ENCODE results near the gene FER.

Gene FER

GRCh38 chr5:108945094-108945493 is 197.4 kb downstream of the FER start:
- Histone ChIP-seq H3K4me2 (ENCODE audit: low read depth, low read length, poor library complexity, severe bottlenecking) (no peak overlapping the region), H3K9ac (ENCODE audit: low read length) (no peak overlapping the region), H3K27me3 (ENCODE audit: low read length) (no peaks in the 10 kb centered on the region), H3K4me3 (ENCODE audit: insufficient read depth, low read length, poor library complexity, severe bottlenecking) (no peak overlapping the region), H3K9me3 (ENCODE audit: insufficient read depth, low read length) (no peaks in the 10 kb centered on the region), H3K27ac (ENCODE audit: low read depth, low read length) (no peak overlapping the region), H4K20me1 (ENCODE audit: low read depth, low read length) (no peaks in the 10 kb centered on the region), H3K36me3 (ENCODE audit: low read length) (0 out of 2 replicates have a peak, but pooled peaks cover 2% of the 10 kb centered on the region), H3K9me2 (replicated peaks; ENCODE audit: insufficient read depth, low read length) (no peaks in the 10 kb centered on the region), H3K79me2 (ENCODE audit: insufficient read depth, low read length) (no peaks in the 10 kb centered on the region), H3F3A (ENCODE audit: insufficient read depth) (no peaks in the 10 kb centered on the region), H2AFZ (ENCODE audit: low read depth, low read length, severe bottlenecking) (no peak overlapping the region)
- TF ChIP-seq EZH2phosphoT487 (conservative IDR thresholded peaks at IDR 0.05; ENCODE audit: low read length): no peak
- TF ChIP-seq CTCF (IDR thresholded peaks at IDR 0.05; ENCODE audit: insufficient read depth, low read length, poor library complexity, severe bottlenecking): no peak

DNA sequence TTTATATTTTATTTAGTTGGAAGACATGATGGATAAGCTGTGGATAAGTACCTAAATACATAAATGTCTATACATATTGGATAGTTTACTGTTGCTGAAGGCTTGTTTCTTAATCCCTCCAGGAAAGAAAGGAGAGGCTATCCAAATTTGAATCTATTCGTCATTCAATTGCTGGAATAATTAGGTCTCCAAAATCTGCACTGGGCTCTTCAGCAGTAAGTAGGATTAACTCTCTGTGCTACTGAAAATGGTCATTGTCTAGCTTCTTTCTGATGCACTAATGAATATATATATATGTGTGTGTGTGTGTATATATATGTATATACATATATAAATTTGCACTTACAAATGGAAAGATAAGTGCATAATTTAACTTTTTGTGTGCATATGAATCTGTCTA is 198.3 kb downstream of the FER start:
- no peaks in the 10 kb centered on the region for H4K20me1 ChIP-seq (ENCODE audit: low read depth, low read length)
- no peaks in the 10 kb centered on the region for H3K27me3 ChIP-seq (ENCODE audit: low read length)
- H2AFZ ChIP-seq (ENCODE audit: low read depth, low read length, severe bottlenecking): no peak overlapping the region
- H3F3A ChIP-seq (ENCODE audit: insufficient read depth): no peaks in the 10 kb centered on the region
- no peak overlapping the region for H3K4me2 ChIP-seq (ENCODE audit: low read depth, low read length, poor library complexity, severe bottlenecking)
- H3K36me3 ChIP-seq (ENCODE audit: low read length): 0 out of 2 replicates have a peak, but pooled peaks cover 2% of the 10 kb centered on the region
- no peaks in the 10 kb centered on the region for H3K9me2 ChIP-seq (replicated peaks; ENCODE audit: insufficient read depth, low read length)
- H3K79me2 ChIP-seq (ENCODE audit: insufficient read depth, low read length): no peaks in the 10 kb centered on the region
- TF ChIP-seq CTCF (IDR thresholded peaks at IDR 0.05; ENCODE audit: insufficient read depth, low read length, poor library complexity, severe bottlenecking) (no peak), EZH2phosphoT487 (conservative IDR thresholded peaks at IDR 0.05; ENCODE audit: low read length) (no peak)
- no peaks in the 10 kb centered on the region for H3K9me3 ChIP-seq (ENCODE audit: insufficient read depth, low read length)
- no peak overlapping the region for H3K4me3 ChIP-seq (ENCODE audit: insufficient read depth, low read length, poor library complexity, severe bottlenecking)
- no peak overlapping the region for H3K27ac ChIP-seq (ENCODE audit: low read depth, low read length)
- H3K9ac ChIP-seq (ENCODE audit: low read length): no peak overlapping the region

DNA sequence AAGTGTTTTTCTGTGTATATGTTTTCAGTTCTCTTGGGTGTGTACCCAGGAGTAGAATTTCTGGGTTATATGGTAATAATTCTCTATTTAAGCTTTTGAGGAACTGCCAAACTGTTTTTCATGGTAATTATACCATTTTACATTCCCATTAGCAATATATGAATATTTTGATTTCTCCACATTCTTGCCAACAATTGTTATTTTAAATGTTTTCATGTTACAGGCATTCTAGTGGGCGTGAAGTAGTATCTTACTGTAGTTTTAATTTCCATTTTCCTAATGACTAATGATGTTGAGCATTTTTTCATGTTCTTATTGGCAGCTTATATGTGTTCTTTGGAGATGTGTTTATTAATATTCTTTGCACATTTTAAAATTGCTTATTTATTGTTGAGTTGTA is 199.5 kb downstream of the FER start:
- TF ChIP-seq CTCF (IDR thresholded peaks at IDR 0.05; ENCODE audit: insufficient read depth, low read length, poor library complexity, severe bottlenecking): no peak
- TF ChIP-seq EZH2phosphoT487 (conservative IDR thresholded peaks at IDR 0.05; ENCODE audit: low read length): no peak
- Histone ChIP-seq H4K20me1 (ENCODE audit: low read depth, low read length) (no peaks in the 10 kb centered on the region), H3K4me2 (ENCODE audit: low read depth, low read length, poor library complexity, severe bottlenecking) (no peak overlapping the region), H2AFZ (ENCODE audit: low read depth, low read length, severe bottlenecking) (no peak overlapping the region), H3K9me3 (ENCODE audit: insufficient read depth, low read length) (no peaks in the 10 kb centered on the region), H3K4me3 (ENCODE audit: insufficient read depth, low read length, poor library complexity, severe bottlenecking) (no peak overlapping the region), H3K27me3 (ENCODE audit: low read length) (no peaks in the 10 kb centered on the region), H3K9ac (ENCODE audit: low read length) (no peak overlapping the region), H3K79me2 (ENCODE audit: insufficient read depth, low read length) (no peaks in the 10 kb centered on the region), H3K9me2 (replicated peaks; ENCODE audit: insufficient read depth, low read length) (no peaks in the 10 kb centered on the region), H3K36me3 (ENCODE audit: low read length) (0 out of 2 replicates have a peak, but pooled peaks cover 2% of the 10 kb centered on the region), H3F3A (ENCODE audit: insufficient read depth) (no peaks in the 10 kb centered on the region), H3K27ac (ENCODE audit: low read depth, low read length) (no peak overlapping the region)

Measured in SU-DHL-6 (cell line).